Measurements from ENCODE around the gene IGFBP4. TPM values are rescaled to one million over a fixed set of nuclear protein-coding genes. Genes with fewer than 3 reads are reported as not detected.

IGFBP4 gene
- total and polyA plus RNA-seq, 2 of the 4 experiments (the other 2 are of a cell fraction): 308 to 1,187 TPM

DNA sequence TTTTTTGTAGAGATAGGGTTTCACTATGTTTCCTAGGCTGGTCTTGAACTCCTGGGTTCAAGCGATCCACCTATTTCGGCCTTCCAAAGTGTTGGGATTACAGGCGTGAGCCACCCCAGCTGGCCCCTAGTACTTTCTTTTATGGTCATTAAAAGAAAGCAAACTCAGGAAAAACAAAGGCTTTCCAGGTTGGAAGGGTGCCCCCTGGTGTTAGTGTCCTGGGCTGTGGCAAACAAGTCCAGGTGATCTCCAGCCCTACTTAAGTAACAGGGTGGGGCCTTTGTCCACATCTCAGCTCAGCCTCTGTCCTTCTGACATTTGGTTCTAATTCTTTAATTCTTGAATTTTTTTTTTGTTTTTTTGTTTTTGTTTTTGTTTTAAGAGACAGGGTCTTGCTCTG lies 6.9 kb downstream of the IGFBP4 start:
- Histone ChIP-seq H2BK120ac (ENCODE audit: low read depth, low read length) (no peak overlapping the region), H4K20me1 (ENCODE audit: insufficient read depth, low read length) (peaks cover 90% of the 10 kb centered on the region), H3K79me1 (ENCODE audit: low read depth in 1 of 2, low read length in 2 of 2) (peaks cover 34 to 91% of the 10 kb centered on the region in 2 experiments), H3K23ac (ENCODE audit: low read depth, low read length) (no peak overlapping the region; the same call in 1 of the 2 replicates), H3K4me2 (ENCODE audit: low read depth, low read length) (peak overlapping the region; percentile 18), H3K9me3 (ENCODE audit: control insufficient read depth, insufficient read depth, low read length) (no peaks in the 10 kb centered on the region), H2BK5ac (ENCODE audit: low read depth, low read length, poor library complexity, severe bottlenecking) (no peak overlapping the region), H2BK20ac (ENCODE audit: low read depth, low read length) (no peak overlapping the region), H3K4me3 (ENCODE audit: insufficient read depth, low read depth, low read length) (no peak overlapping the region), H4K5ac (ENCODE audit: low read depth, low read length) (no peak overlapping the region), H3K9me1 (ENCODE audit: insufficient read depth, low read length) (peaks cover 54% of the 10 kb centered on the region), H2AFZ (replicated peaks; ENCODE audit: low read length, poor library complexity) (no peak overlapping the region), H3K27ac (ENCODE audit: insufficient read depth, low read length) (peak overlapping the region; percentile 56; the same call in 1 of the 2 replicates), H2AK5ac (ENCODE audit: low read depth, low read length) (no peak overlapping the region), H4K91ac (ENCODE audit: insufficient read depth, low read depth, low read length) (no peak overlapping the region; the same call in 1 of the 2 replicates), H3K56ac (ENCODE audit: extremely low read depth, insufficient read depth, low read length) (no peak overlapping the region), H3K27me3 (ENCODE audit: control insufficient read depth, insufficient read depth, low read length) (no peaks in the 10 kb centered on the region), H3K18ac (ENCODE audit: low read depth, low read length) (no peak overlapping the region), H4K8ac (ENCODE audit: low read depth in 2 of 2, low read length in 2 of 2) (no peak overlapping the region; a peak in 1 of 4 replicates), H3K14ac (replicated peaks; ENCODE audit: low read depth, low read length) (no peak overlapping the region), H3K4ac (ENCODE audit: low read depth, low read length) (no peak overlapping the region), H2AK9ac (replicated peaks; ENCODE audit: low read depth, low read length, poor library complexity) (no peak overlapping the region), H3K36me3 (ENCODE audit: control insufficient read depth, insufficient read depth, low read length) (peaks cover 72% of the 10 kb centered on the region), H3K9ac (ENCODE audit: low read depth, low read length) (no peak overlapping the region), H2BK15ac (ENCODE audit: low read depth, low read length) (no peak overlapping the region), H3K4me1 (ENCODE audit: control insufficient read depth, insufficient read depth, low read length) (peaks cover 51% of the 10 kb centered on the region)
- ATAC-seq (ENCODE audit: low read depth) (no peak), DNase-seq (peak; percentile 45)
- WGBS, 2 experiments (ENCODE audit: extremely low coverage in 2 of 2, insufficient read length in 1 of 2): no CpG with 5 or more reads among the region's 3 CpGs
- BruUV-seq (replicated peaks): no TSS peak
- dilution Hi-C loops (cut with HindIII; ENCODE audit: low sequenced_read_pairs, unreplicated experiment): no loop called here
- ChIA-PET CTCF (interaction anchor here (0.7 to 0.9 kb wide), 3 partner anchors 22 to 83 kb away, joined by 3 to 4 read pairs (median 4); no protein-coding TSS in a partner anchor), POLR2A (ENCODE audit: unreplicated experiment) (interaction anchor here (0.6 to 0.7 kb wide), 2 partner anchors 152 to 758 kb away, joined by 4 to 7 read pairs; no protein-coding TSS in a partner anchor)
- intact Hi-C loops (cut with micrococcal nuclease): no loop called here
- TF ChIP-seq POLR2A (IDR thresholded peaks at IDR 0.05; ENCODE audit: low read depth, low read length) (no peak), RCOR1 (IDR thresholded peaks at IDR 0.05; ENCODE audit: insufficient replicate concordance, low read length) (no peak), SMC3 (IDR thresholded peaks at IDR 0.05; ENCODE audit: low read depth, low read length) (peak; percentile 31; the same call in 1 of the 2 replicates), RFX5 (IDR thresholded peaks at IDR 0.05; ENCODE audit: low read depth, low read length) (no peak), MAZ (IDR thresholded peaks at IDR 0.05; ENCODE audit: borderline replicate concordance, low read depth, low read length) (no peak), RAD21 (IDR thresholded peaks at IDR 0.05; ENCODE audit: low read length) (no peak; the same call in 1 of the 2 replicates), CEBPB (IDR thresholded peaks at IDR 0.05; ENCODE audit: low read depth, low read length) (no peak), FOS (IDR thresholded peaks at IDR 0.05; ENCODE audit: low read depth, low read length) (no peak), MAFK (IDR thresholded peaks at IDR 0.05; ENCODE audit: low read depth, low read length) (no peak), CHD1 (IDR thresholded peaks at IDR 0.05; ENCODE audit: low read depth, low read length) (no peak), NFE2L2 (IDR thresholded peaks at IDR 0.05; ENCODE audit: low read depth, low read length) (no peak), BHLHE40 (IDR thresholded peaks at IDR 0.05; ENCODE audit: low read depth, low read length) (no peak), MXI1 (IDR thresholded peaks at IDR 0.05; ENCODE audit: borderline replicate concordance, low read depth, low read length) (no peak)
- TF ChIP-seq, protein P1, sequence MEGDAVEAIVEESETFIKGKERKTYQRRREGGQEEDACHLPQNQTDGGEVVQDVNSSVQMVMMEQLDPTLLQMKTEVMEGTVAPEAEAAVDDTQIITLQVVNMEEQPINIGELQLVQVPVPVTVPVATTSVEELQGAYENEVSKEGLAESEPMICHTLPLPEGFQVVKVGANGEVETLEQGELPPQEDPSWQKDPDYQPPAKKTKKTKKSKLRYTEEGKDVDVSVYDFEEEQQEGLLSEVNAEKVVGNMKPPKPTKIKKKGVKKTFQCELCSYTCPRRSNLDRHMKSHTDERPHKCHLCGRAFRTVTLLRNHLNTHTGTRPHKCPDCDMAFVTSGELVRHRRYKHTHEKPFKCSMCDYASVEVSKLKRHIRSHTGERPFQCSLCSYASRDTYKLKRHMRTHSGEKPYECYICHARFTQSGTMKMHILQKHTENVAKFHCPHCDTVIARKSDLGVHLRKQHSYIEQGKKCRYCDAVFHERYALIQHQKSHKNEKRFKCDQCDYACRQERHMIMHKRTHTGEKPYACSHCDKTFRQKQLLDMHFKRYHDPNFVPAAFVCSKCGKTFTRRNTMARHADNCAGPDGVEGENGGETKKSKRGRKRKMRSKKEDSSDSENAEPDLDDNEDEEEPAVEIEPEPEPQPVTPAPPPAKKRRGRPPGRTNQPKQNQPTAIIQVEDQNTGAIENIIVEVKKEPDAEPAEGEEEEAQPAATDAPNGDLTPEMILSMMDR (conservative IDR thresholded peaks at IDR 0.05; ENCODE audit: low read depth, low read length): peak; percentile 49
- TF ChIP-seq, protein P2, sequence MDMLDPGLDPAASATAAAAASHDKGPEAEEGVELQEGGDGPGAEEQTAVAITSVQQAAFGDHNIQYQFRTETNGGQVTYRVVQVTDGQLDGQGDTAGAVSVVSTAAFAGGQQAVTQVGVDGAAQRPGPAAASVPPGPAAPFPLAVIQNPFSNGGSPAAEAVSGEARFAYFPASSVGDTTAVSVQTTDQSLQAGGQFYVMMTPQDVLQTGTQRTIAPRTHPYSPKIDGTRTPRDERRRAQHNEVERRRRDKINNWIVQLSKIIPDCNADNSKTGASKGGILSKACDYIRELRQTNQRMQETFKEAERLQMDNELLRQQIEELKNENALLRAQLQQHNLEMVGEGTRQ (IDR thresholded peaks at IDR 0.05; ENCODE audit: low read depth, low read length): no peak
- TF ChIP-seq, protein P3, sequence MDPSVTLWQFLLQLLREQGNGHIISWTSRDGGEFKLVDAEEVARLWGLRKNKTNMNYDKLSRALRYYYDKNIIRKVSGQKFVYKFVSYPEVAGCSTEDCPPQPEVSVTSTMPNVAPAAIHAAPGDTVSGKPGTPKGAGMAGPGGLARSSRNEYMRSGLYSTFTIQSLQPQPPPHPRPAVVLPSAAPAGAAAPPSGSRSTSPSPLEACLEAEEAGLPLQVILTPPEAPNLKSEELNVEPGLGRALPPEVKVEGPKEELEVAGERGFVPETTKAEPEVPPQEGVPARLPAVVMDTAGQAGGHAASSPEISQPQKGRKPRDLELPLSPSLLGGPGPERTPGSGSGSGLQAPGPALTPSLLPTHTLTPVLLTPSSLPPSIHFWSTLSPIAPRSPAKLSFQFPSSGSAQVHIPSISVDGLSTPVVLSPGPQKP (IDR thresholded peaks at IDR 0.05; ENCODE audit: borderline replicate concordance, low read depth, low read length): no peak
- in situ Hi-C loops (cut with MboI; ENCODE audit: low sequenced_read_pairs): no loop called here
